ENCODE measurements around the gene IGSF8.

- TF ChIP-seq CTCF (IDR thresholded peaks at IDR 0.05) (no peak), POLR2A (IDR thresholded peaks at IDR 0.05) (no peak)
Measured at GRCh38 chr1:160095382-160096105, 2.9 kb downstream of the IGSF8 start.
